ENCODE measurements around the gene GMEB1. TPM values are rescaled to one million over a fixed set of nuclear protein-coding genes. Genes with fewer than 3 reads are reported as not detected.
A peak's percentile ranks its signal among the peaks of the same experiment; 100 is the strongest.

GMEB1 gene
- total RNA-seq, 1 donor from 2014 or later: 9.9 TPM

DNA sequence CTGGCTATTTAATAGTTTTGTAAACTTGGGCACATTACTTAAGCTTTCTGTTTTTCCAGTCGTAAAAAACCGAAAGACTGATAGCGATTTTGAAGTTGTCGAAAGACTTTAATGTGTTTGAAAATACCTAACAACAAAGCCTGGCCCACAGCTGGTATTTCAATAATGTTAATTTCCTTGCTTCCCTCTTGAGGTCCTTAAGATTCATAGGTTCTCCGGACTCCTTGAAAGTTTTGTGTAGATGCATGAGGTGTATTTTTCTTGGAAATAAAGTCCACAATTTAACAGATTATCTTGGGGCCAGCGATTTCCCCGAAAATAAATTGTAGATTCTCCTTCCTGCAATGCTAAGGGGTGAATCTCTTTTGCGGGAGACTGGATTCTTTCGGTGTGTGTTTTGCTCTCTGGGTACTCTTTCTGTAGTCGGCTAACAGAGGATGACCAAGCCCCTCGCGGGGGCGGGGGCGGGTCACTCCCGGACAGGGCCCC is 67.4 kb downstream of the GMEB1 start:
- no peak for DNase-seq (ENCODE audit: low read depth)
- no peaks in the 10 kb centered on the region for H3K36me3 ChIP-seq (ENCODE audit: control insufficient read depth, insufficient read depth, low read length)
- H3K27me3 ChIP-seq (ENCODE audit: control insufficient read depth, insufficient read depth, low read length): no peaks in the 10 kb centered on the region
- H3K4me3 ChIP-seq (ENCODE audit: low read depth, low read length): peak overlapping the region; percentile 66
- TF ChIP-seq, protein P1, sequence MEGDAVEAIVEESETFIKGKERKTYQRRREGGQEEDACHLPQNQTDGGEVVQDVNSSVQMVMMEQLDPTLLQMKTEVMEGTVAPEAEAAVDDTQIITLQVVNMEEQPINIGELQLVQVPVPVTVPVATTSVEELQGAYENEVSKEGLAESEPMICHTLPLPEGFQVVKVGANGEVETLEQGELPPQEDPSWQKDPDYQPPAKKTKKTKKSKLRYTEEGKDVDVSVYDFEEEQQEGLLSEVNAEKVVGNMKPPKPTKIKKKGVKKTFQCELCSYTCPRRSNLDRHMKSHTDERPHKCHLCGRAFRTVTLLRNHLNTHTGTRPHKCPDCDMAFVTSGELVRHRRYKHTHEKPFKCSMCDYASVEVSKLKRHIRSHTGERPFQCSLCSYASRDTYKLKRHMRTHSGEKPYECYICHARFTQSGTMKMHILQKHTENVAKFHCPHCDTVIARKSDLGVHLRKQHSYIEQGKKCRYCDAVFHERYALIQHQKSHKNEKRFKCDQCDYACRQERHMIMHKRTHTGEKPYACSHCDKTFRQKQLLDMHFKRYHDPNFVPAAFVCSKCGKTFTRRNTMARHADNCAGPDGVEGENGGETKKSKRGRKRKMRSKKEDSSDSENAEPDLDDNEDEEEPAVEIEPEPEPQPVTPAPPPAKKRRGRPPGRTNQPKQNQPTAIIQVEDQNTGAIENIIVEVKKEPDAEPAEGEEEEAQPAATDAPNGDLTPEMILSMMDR (IDR thresholded peaks at IDR 0.05; ENCODE audit: insufficient read depth, low read length, poor library complexity, severe bottlenecking): no peak

DNA sequence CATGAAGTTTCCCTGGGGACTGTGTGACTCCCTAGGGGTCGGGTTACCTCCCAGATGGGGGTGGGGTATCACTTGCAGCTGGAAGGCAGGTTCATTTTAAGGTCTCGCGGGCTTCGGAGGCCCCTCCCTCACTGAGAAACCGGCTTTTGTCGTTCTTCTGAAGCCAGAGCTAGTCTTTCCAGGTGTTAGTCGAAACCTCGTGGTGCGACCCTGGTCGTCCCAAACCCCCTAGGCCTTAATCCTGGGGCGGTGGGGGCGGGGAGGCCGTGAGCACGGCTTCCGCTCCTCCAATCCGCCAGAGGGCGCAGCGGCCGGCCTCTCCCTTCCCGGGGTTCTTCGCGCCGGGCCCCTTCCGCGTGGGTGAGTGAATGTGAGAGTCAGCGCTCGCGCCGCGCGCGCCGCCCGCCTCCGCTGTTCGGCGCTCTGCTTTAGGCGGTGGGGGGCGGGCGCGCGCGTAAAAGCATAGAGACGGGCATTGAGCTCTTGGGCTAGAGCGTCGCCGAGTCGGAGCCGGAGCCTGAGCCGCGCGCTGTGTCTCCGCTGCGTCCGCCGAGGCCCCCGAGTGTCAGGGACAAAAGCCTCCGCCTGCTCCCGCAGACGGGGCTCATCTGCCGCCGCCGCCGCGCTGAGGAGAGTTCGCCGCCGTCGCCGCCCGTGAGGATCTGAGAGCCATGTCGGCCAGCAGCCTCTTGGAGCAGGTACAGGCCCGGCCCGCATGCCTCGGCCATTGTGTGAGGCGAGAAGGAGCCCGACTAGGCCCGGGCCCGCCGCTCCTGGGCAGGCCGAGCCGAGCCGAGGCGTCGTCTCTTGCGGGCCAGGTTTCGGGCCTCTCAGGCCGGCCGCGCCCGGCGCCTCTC is 68.1 kb downstream of the GMEB1 start, which contains the start of gene YTHDF2:
Gene YTHDF2 (plus strand): TSS at position 491 of the 857 bp plus-strand sequence. CDS start 181 bp downstream, at position 672.
- no peaks in the 10 kb centered on the region for H3K27me3 ChIP-seq (ENCODE audit: control insufficient read depth, insufficient read depth, low read length)
- H3K4me3 ChIP-seq (ENCODE audit: low read depth, low read length): peak within 1 kb of the TSS; percentile 66
- peak; percentile 70 for DNase-seq (ENCODE audit: low read depth)
- TF ChIP-seq, protein P1 (IDR thresholded peaks at IDR 0.05; ENCODE audit: insufficient read depth, low read length, poor library complexity, severe bottlenecking): peak; percentile 87
- no peaks in the 10 kb centered on the region for H3K36me3 ChIP-seq (ENCODE audit: control insufficient read depth, insufficient read depth, low read length)

DNA sequence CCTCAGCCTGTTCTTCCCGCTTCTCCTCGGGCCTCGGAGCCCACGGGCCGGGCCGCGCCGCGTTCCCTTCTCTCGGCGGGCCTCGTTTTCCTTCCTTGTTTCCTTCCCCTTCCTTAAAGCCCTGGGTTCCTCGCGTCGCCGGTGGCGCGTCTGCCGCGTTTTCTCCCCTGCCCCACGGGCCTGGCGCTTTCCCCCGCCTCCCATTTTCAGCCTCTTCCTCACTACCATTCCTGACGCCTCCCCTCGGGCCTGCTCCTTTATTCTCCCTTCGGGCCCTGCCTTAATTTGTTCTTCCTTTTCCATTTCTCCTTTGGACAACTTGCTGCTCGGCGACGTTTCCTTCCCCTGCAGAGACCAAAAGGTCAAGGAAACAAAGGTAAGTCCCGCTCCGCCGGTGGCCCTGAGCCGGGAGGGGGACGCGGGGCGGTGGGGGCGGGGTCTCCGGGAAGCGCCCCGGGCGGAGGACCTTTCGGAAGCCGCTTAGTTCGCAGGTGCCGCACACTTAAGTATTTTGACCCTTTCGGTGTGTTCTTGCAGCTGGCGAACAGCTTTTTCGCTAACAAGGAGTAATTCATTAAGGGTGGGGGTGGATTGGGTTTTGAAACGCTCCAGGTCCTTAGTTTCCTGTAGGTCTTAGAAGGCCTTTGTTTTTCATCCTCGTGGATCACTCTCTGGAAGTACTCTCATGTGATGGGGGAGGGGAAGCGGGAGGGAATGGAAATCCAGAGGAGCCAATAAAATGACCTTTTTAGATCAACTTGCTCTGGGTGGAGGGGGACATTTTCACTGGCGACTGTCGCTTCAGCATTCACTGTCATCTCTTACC is 68.9 kb downstream of the GMEB1 start:
- peaks cover under 1% of the 10 kb centered on the region for H3K36me3 ChIP-seq (ENCODE audit: control insufficient read depth, insufficient read depth, low read length)
- H3K4me3 ChIP-seq (ENCODE audit: low read depth, low read length): peak overlapping the region; percentile 66
- H3K27me3 ChIP-seq (ENCODE audit: control insufficient read depth, insufficient read depth, low read length): no peaks in the 10 kb centered on the region
- DNase-seq (ENCODE audit: low read depth): no peak
- TF ChIP-seq, protein P1 (IDR thresholded peaks at IDR 0.05; ENCODE audit: insufficient read depth, low read length, poor library complexity, severe bottlenecking): no peak

DNA sequence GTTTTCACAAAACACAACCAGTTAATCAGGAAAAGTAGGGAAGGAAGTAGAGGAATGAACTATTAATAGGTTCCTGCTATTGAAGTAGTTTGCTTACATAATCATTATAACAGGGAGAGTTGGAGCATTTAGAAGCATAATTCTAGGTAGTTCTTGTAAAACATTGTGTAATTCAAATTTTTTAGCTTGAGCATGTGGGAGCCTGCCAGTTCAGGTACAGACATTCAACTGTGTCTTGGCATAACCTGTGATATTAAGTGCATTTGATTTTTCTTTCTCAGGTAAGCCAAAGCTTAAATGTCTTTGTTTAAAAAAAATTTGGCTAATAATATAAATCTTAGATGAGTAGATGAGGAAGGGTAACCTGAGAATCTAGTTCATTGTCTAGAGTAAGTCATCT is 71.5 kb downstream of the GMEB1 start:
- Histone ChIP-seq H3K27me3 (ENCODE audit: control insufficient read depth, insufficient read depth, low read length) (no peaks in the 10 kb centered on the region), H3K4me3 (ENCODE audit: low read depth, low read length) (no peak overlapping the region), H3K36me3 (ENCODE audit: control insufficient read depth, insufficient read depth, low read length) (peaks cover 2% of the 10 kb centered on the region)
- TF ChIP-seq, protein P1 (IDR thresholded peaks at IDR 0.05; ENCODE audit: insufficient read depth, low read length, poor library complexity, severe bottlenecking): no peak
- DNase-seq (ENCODE audit: low read depth): no peak

DNA sequence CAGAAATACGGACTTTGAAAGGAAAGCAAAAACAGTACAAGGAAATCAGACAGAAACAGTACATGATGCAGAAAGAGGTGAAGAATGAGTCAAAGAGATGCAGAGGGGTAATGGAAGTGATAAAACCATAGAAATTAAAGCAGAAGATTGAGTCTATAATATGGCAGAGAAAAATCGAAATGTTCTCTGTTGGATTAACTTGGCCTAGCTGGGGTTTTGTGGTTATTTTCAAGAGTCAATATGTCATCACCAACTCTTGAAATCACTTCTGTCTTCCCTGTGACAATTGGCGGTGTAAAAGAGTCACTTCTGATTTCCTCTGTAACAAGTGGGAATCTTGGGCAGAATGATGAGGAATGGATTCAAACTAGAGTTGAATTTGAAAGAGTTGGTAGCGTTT is 75.6 kb downstream of the GMEB1 start:
- TF ChIP-seq, protein P1 (IDR thresholded peaks at IDR 0.05; ENCODE audit: insufficient read depth, low read length, poor library complexity, severe bottlenecking): no peak
- Histone ChIP-seq H3K27me3 (ENCODE audit: control insufficient read depth, insufficient read depth, low read length) (no peaks in the 10 kb centered on the region), H3K36me3 (ENCODE audit: control insufficient read depth, insufficient read depth, low read length) (peaks cover 3% of the 10 kb centered on the region), H3K4me3 (ENCODE audit: low read depth, low read length) (no peak overlapping the region)
- DNase-seq (ENCODE audit: low read depth): no peak

All from kidney epithelial cell (primary cell).